HEK293 (cell line): ENCODE data around the gene MOSMO.

Experiments
- CTCF ChIA-PET: fragments of 350-600 bp; formaldehyde crosslinking; extraction: SDS; loops from one replicate; lab custom pipeline; 2021; ENCODE audit warnings: antibody characterized with exemption; lab: Yijun Ruan, JAX
- POLR2A ChIA-PET: fragments of 300-600 bp; formaldehyde crosslinking; extraction: SDS; loops from one replicate; lab custom pipeline; 2020; ENCODE audit warnings: antibody characterized with exemption, inconsistent platforms; lab: Yijun Ruan, JAX
- H3K27ac ChIP-seq: fragments of 200-500 bp; sonication (Bioruptor generic); 2 replicates; pipeline ENCODE4 v1.5.1; 2014; ENCODE audit warnings: low read depth, low read length, control low read depth, inconsistent platforms; ENCODE audit errors: extremely low read depth
- H3K36me3 ChIP-seq, 2 experiments: fragments of 200-500 bp in 1 of 2; sonication (Bioruptor generic) in 1 of 2; 1 replicate in 1 of 2; 2 replicates in 1 of 2; pipeline ENCODE4 v1.5.1; 2014 to 2017; ENCODE audit warnings: inconsistent platforms in 2 of 2, low read length in 2 of 2; ENCODE audit not compliant: control insufficient read depth in 2 of 2, insufficient read depth in 1 of 2
- H3K4me1 ChIP-seq: fragments of 200-500 bp; sonication (Bioruptor generic); 2 replicates; pipeline ENCODE4 v1.5.1; 2014; ENCODE audit warnings: mild to moderate bottlenecking, low read length, inconsistent platforms; ENCODE audit not compliant: control insufficient read depth, insufficient read depth
- H3K4me3 ChIP-seq: 2 replicates; pipeline ENCODE4 v1.5.1; 2011; ENCODE audit warnings: low read depth, mild to moderate bottlenecking, control low read depth, low read length, moderate library complexity
- H3K9me3 ChIP-seq: fragments of 200-500 bp; sonication (Bioruptor generic); 2 replicates; pipeline ENCODE4 v1.5.1; 2014; ENCODE audit warnings: low read depth, low read length, inconsistent platforms; ENCODE audit not compliant: control insufficient read depth, insufficient read depth
- ELK4 ChIP-seq: IDR thresholded peaks from 2 replicates; pipeline ENCODE4 v1.6.1; 2011; ENCODE audit warnings: mild to moderate bottlenecking, low read depth, low read length, borderline replicate concordance
- GLIS1 ChIP-seq: fragments of 450-650 bp; formaldehyde crosslinking; IDR thresholded peaks from 2 replicates; pipeline ENCODE4 v1.5.1; 2016; ENCODE audit warnings: missing biosample characterization, missing genetic modification characterization
- IKZF3 ChIP-seq: fragments of 450-650 bp; IDR thresholded peaks from 2 replicates; pipeline ENCODE4 v1.5.0; 2018; ENCODE audit warnings: missing biosample characterization, mild to moderate bottlenecking, missing genetic modification characterization, moderate library complexity
- KLF10 ChIP-seq: fragments of 450-650 bp; IDR thresholded peaks from 2 replicates; pipeline ENCODE4 v1.5.1; 2018; ENCODE audit warnings: missing biosample characterization, mild to moderate bottlenecking, missing genetic modification characterization
- KLF17 ChIP-seq: fragments of 450-650 bp; formaldehyde crosslinking; IDR thresholded peaks from 2 replicates; pipeline ENCODE4 v1.5.1; 2016; ENCODE audit warnings: missing biosample characterization, missing genetic modification characterization
- PBX3 ChIP-seq: sonication (generic); formaldehyde crosslinking; IDR thresholded peaks from 2 replicates; pipeline ENCODE4 v1.8.1; 2022; ENCODE audit warnings: mild to moderate bottlenecking, moderate library complexity, missing genetic modification reagents
- RBAK ChIP-seq: fragments of 450-650 bp; formaldehyde crosslinking; IDR thresholded peaks from 2 replicates; pipeline ENCODE4 v1.5.1; 2016; ENCODE audit warnings: missing biosample characterization, missing genetic modification characterization
- REPIN1 ChIP-seq: fragments of 450-650 bp; formaldehyde crosslinking; IDR thresholded peaks from 2 replicates; pipeline ENCODE4 v1.5.1; 2017; ENCODE audit warnings: missing biosample characterization, missing genetic modification characterization, low read depth
- SALL2 ChIP-seq: fragments of 450-650 bp; formaldehyde crosslinking; IDR thresholded peaks from 2 replicates; pipeline ENCODE4 v1.5.0; 2017; ENCODE audit warnings: missing biosample characterization, mild to moderate bottlenecking, missing genetic modification characterization, borderline replicate concordance
- SCRT2 ChIP-seq: fragments of 450-650 bp; formaldehyde crosslinking; IDR thresholded peaks from 2 replicates; pipeline ENCODE4 v1.5.1; 2016; ENCODE audit warnings: missing biosample characterization, missing genetic modification characterization
- ZBTB20 ChIP-seq: fragments of 450-650 bp; formaldehyde crosslinking; IDR thresholded peaks from 2 replicates; pipeline ENCODE4 v1.5.1; 2016; ENCODE audit warnings: missing biosample characterization, missing genetic modification characterization
- ZFP69B ChIP-seq: fragments of 450-650 bp; formaldehyde crosslinking; IDR thresholded peaks from 2 replicates; pipeline ENCODE4 v1.5.1; 2016; ENCODE audit warnings: missing biosample characterization, missing genetic modification characterization
- ZNF16 ChIP-seq: fragments of 450-650 bp; formaldehyde crosslinking; IDR thresholded peaks from 2 replicates; pipeline ENCODE4 v1.5.1; 2016; ENCODE audit warnings: low read depth, missing biosample characterization, missing genetic modification characterization
- ZNF174 ChIP-seq: fragments of 450-650 bp; formaldehyde crosslinking; IDR thresholded peaks from 2 replicates; pipeline ENCODE4 v1.5.0; 2017; ENCODE audit warnings: missing biosample characterization, mild to moderate bottlenecking, missing genetic modification characterization
- ZNF184 ChIP-seq: fragments of 450-650 bp; IDR thresholded peaks from 2 replicates; pipeline ENCODE4 v1.5.1; 2018; ENCODE audit warnings: missing biosample characterization, mild to moderate bottlenecking, missing genetic modification characterization
- ZNF202 ChIP-seq: fragments of 450-650 bp; formaldehyde crosslinking; IDR thresholded peaks from 2 replicates; pipeline ENCODE4 v1.5.1; 2016; ENCODE audit warnings: missing biosample characterization, missing genetic modification characterization, borderline replicate concordance
- ZNF335 ChIP-seq: fragments of 450-650 bp; formaldehyde crosslinking; conservative IDR thresholded peaks from 2 replicates; pipeline ENCODE4 v1.5.1; 2016; ENCODE audit warnings: missing biosample characterization, missing genetic modification characterization
- ZNF341 ChIP-seq: fragments of 450-650 bp; formaldehyde crosslinking; IDR thresholded peaks from 2 replicates; pipeline ENCODE4; 2016; ENCODE audit warnings: low read depth, missing biosample characterization, missing genetic modification characterization
- ZNF37A ChIP-seq: fragments of 450-650 bp; IDR thresholded peaks from 2 replicates; pipeline ENCODE4 v1.5.1; 2018; ENCODE audit warnings: missing biosample characterization, missing genetic modification characterization
- ZNF394 ChIP-seq: fragments of 450-650 bp; formaldehyde crosslinking; IDR thresholded peaks from 2 replicates; pipeline ENCODE4 v1.5.1; 2016; ENCODE audit warnings: missing biosample characterization, missing genetic modification characterization, mild to moderate bottlenecking, moderate library complexity, borderline replicate concordance
- ZNF610 ChIP-seq: fragments of 450-650 bp; formaldehyde crosslinking; IDR thresholded peaks from 2 replicates; pipeline ENCODE4 v1.5.1; 2016; ENCODE audit warnings: missing biosample characterization, missing genetic modification characterization, borderline replicate concordance
- ZNF645 ChIP-seq: fragments of 450-650 bp; formaldehyde crosslinking; IDR thresholded peaks from 2 replicates; pipeline ENCODE4; 2016; ENCODE audit warnings: missing biosample characterization, missing genetic modification characterization
- ZNF704 ChIP-seq: fragments of 450-650 bp; formaldehyde crosslinking; IDR thresholded peaks from 2 replicates; pipeline ENCODE4 v1.5.1; 2016; ENCODE audit warnings: missing biosample characterization, missing genetic modification characterization
- ZNF776 ChIP-seq: fragments of 450-650 bp; formaldehyde crosslinking; IDR thresholded peaks from 2 replicates; pipeline ENCODE4 v1.5.0; 2017; ENCODE audit warnings: missing biosample characterization, missing genetic modification characterization, borderline replicate concordance
- ZSCAN30 ChIP-seq: fragments of 450-650 bp; IDR thresholded peaks from 2 replicates; pipeline ENCODE4 v1.5.1; 2018; ENCODE audit warnings: missing biosample characterization, mild to moderate bottlenecking, missing genetic modification characterization, moderate library complexity
- TF ChIP-seq, protein P1 (sequence below): fragments of 450-650 bp; formaldehyde crosslinking; IDR thresholded peaks from 2 replicates; pipeline ENCODE4 v1.5.1; 2017; ENCODE audit warnings: missing biosample characterization, missing genetic modification characterization

MOSMO gene

DNA sequence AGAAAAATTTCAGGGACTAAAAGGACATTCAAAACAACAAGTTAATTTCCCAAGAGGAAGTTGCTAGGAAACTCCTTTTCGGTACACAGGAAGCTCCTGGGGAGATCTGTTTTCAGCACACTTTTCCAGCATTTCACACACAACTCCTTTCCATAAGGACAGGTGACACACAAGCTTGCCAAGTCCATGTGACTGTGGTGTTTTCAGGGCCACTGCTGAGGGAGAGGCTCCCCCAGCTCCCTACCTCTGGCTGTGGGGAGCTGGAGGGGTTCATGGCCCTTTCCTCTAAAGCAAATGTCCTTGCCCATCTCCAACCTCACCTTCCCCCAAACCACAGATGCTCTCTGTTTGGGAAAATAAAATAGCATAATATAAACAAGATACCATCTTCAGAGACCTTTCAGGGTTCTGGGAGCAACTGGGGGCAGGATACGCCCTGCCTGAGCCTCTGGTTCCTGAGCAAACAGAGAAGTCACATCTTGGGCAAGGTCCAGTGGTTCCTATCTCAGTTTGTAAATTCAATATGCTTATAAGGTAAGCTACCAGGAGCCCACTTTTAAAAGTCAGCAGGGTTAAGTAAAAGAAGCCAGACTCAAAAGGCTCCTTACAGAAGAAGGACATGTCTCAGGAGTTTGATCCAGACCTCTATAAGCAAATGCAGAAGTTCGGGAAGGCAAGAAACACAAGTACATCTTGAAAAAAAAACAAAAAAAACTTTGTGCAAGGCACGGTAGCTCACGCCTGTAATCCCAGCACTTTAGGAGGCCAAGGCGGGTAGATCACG lies 10.0 kb upstream of the MOSMO start:
- Histone ChIP-seq H3K27ac (no peak overlapping the region), H3K4me3 (no peak overlapping the region), H3K36me3 (no peaks in the 10 kb centered on the region), H3K4me1 (no peaks in the 10 kb centered on the region), H3K9me3 (no peaks in the 10 kb centered on the region)
- ChIA-PET POLR2A (interaction anchor here (0.6 kb wide), 1 partner anchor 96 kb away, joined by 3 read pairs; no protein-coding TSS in a partner anchor), CTCF (interaction anchor here (0.6 to 20.3 kb wide), 7 partner anchors 8 to 190 kb away, joined by 3 to 302 read pairs (median 4); partner anchors contain the start of gene MOSMO)
- no peak for TF ChIP-seq SCRT2 (tag by site-specific recombination)
- TF ChIP-seq ZNF394 (tag by site-specific recombination): no peak
- no peak for TF ChIP-seq PBX3 (CRISPR knock-in tag)
- TF ChIP-seq ZNF174 (tag by site-specific recombination): no peak
- TF ChIP-seq, protein P1, sequence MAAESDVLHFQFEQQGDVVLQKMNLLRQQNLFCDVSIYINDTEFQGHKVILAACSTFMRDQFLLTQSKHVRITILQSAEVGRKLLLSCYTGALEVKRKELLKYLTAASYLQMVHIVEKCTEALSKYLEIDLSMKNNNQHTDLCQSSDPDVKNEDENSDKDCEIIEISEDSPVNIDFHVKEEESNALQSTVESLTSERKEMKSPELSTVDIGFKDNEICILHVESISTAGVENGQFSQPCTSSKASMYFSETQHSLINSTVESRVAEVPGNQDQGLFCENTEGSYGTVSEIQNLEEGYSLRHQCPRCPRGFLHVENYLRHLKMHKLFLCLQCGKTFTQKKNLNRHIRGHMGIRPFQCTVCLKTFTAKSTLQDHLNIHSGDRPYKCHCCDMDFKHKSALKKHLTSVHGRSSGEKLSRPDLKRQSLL (tag by site-specific recombination): no peak
- no peak for TF ChIP-seq ZNF645 (tag by site-specific recombination)
- TF ChIP-seq ZNF610 (tag by site-specific recombination): no peak
- no peak for TF ChIP-seq ZNF37A (tag by site-specific recombination)
- no peak for TF ChIP-seq KLF17 (tag by site-specific recombination)
- no peak for TF ChIP-seq ZNF184 (tag by site-specific recombination)
- TF ChIP-seq IKZF3 (tag by site-specific recombination): no peak
- no peak for TF ChIP-seq ZNF202 (tag by site-specific recombination)
- no peak for TF ChIP-seq ZNF341

- H3K36me3 ChIP-seq: no peaks in the 10 kb centered on the region
- ChIA-PET CTCF (interaction anchor here (0.6 to 20.3 kb wide), 19 partner anchors 11 to 318 kb away, joined by 3 to 302 read pairs (median 4); no protein-coding TSS in a partner anchor), POLR2A (interaction anchor here (1.1 kb wide), 1 partner anchor 76 kb away, joined by 4 read pairs; no protein-coding TSS in a partner anchor)
- H3K27ac ChIP-seq: no peak overlapping the region
- no peaks in the 10 kb centered on the region; the same call in 1 of the 2 replicates for H3K4me1 ChIP-seq
- no peaks in the 10 kb centered on the region for H3K9me3 ChIP-seq
- no peak overlapping the region for H3K4me3 ChIP-seq
- TF ChIP-seq KLF10 (no peak), PBX3 (CRISPR knock-in tag) (no peak), RBAK (tag by site-specific recombination) (no peak), ZNF704 (tag by site-specific recombination) (no peak), GLIS1 (tag by site-specific recombination) (no peak), REPIN1 (tag by site-specific recombination) (no peak), ELK4 (no peak), ZBTB20 (tag by site-specific recombination) (no peak), ZSCAN30 (tag by site-specific recombination) (no peak), SALL2 (tag by site-specific recombination) (no peak), ZNF16 (no peak), ZNF776 (no peak), ZNF335 (tag by site-specific recombination) (no peak), ZFP69B (tag by site-specific recombination) (no peak), ZNF202 (tag by site-specific recombination) (no peak)
Observed at GRCh38 chr16:22001591-22001990, 6.3 kb upstream of the MOSMO start.
